Activated CD4-positive, CD25-positive, alpha-beta regulatory T cell treated with anti-CD3 and anti-CD28 coated beads, Interleukin-2, amount 50 U/mL, for 72 hours (primary cell): ENCODE data around the gene TAAR6.
"Not testable (repeated sequence)": the region's sequence is repeated elsewhere in the genome, so short reads cannot be mapped to it uniquely, and the experiment has no call there.

ENCODE experiments used
- DNase-seq: peaks from one replicate; pipeline ENCODE4 v3.0.0; 2021

TAAR6 gene

GRCh38 chr6:132592855-132593254, 22.7 kb downstream of the TAAR6 start:
- no peak for DNase-seq

GRCh38 chr6:132596201-132596600, 26.1 kb downstream of the TAAR6 start:
- DNase-seq, result no peak

- DNase-seq, result no peak
These were observed 28.4 kb downstream of the TAAR6 start for GRCh38 chr6:132598473-132598872.

GRCh38 chr6:132600900-132601299, 30.8 kb downstream of the TAAR6 start:
- not testable (repeated sequence) for DNase-seq

- no peak for DNase-seq
These were observed 34.6 kb downstream of the TAAR6 start for GRCh38 chr6:132604635-132605152.

- DNase-seq, result no peak
These were observed 37.6 kb downstream of the TAAR6 start for GRCh38 chr6:132607544-132608233.

- DNase-seq, result no peak
These were observed 41.5 kb downstream of the TAAR6 start for GRCh38 chr6:132611616-132612015.

- DNase-seq, result no peak
These were observed 42.5 kb downstream of the TAAR6 start for GRCh38 chr6:132612449-132613108.

- DNase-seq, result no peak
These were observed 44.4 kb downstream of the TAAR6 start for GRCh38 chr6:132614554-132614953.

GRCh38 chr6:132616677-132617076, 46.6 kb downstream of the TAAR6 start:
- DNase-seq, result no peak
